ENCODE measurements around the gene PCBP3. TPM values are rescaled to one million over a fixed set of nuclear protein-coding genes. Genes with fewer than 3 reads are reported as not detected.

PCBP3 gene
- total RNA-seq, 4 donors from 2014 or later, result 0.13 to 0.26 TPM; not detected in 2

DNA sequence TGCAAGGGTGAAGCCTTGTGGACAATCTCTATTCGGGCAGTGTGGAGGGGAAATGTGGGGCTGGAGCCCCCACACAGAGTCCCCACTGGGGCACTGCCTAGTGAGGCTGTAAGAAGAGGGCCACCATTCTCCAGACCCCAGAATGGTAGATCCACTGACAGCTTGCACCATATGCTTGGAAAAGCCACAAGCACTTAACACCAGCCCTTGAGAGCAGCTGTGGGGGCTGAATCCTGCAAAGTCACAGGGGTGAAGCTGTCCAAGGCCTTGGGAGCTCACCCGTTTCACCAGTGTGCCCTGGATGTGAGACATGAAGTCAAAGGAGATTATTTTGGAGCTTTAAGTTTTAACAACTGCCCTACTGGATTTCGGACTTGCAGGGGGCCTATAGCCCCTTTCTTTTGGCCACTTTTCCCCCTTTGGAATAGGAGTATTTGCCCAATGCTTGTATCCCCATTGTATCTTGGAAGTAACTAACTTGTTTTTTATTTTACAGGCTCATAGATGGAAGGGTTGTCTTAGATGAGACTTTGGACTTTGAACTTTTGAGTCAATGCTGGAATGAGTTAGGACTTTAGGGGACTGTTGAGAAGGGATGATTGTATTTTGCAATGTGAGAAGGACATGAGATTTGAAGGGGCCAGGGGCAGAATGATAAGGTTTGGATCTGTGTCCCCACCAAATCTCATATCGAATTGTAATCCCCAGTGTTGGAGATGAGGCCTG lies 321.7 kb downstream of the PCBP3 start:
- no peaks in the 10 kb centered on the region for H3K27me3 ChIP-seq
- no peak overlapping the region for H3K27ac ChIP-seq
- ATAC-seq (no peak), DNase-seq (no peak)
- H3K4me3 ChIP-seq, result no peak overlapping the region
- no peaks in the 10 kb centered on the region for H3K4me1 ChIP-seq
- TF ChIP-seq POLR2A (IDR thresholded peaks at IDR 0.05) (no peak), CTCF (IDR thresholded peaks at IDR 0.05 in 4 of 5, conservative IDR thresholded peaks at IDR 0.05 in 1 of 5) (no peak)
- H3K9me3 ChIP-seq, result no peaks in the 10 kb centered on the region
- no peaks in the 10 kb centered on the region for H3K36me3 ChIP-seq
- intact Hi-C loops (cut with DNase I; ENCODE audit: low total_unique reads), result no loop called here
- in situ Hi-C loops (cut with MboI; ENCODE audit: low sequenced_read_pairs in 4 of 4), result loop anchor here in 3 of 4 donors (10.0 to 25.0 kb wide), 2 partner anchors 140 to 147 kb away; no protein-coding TSS in a partner anchor

DNA sequence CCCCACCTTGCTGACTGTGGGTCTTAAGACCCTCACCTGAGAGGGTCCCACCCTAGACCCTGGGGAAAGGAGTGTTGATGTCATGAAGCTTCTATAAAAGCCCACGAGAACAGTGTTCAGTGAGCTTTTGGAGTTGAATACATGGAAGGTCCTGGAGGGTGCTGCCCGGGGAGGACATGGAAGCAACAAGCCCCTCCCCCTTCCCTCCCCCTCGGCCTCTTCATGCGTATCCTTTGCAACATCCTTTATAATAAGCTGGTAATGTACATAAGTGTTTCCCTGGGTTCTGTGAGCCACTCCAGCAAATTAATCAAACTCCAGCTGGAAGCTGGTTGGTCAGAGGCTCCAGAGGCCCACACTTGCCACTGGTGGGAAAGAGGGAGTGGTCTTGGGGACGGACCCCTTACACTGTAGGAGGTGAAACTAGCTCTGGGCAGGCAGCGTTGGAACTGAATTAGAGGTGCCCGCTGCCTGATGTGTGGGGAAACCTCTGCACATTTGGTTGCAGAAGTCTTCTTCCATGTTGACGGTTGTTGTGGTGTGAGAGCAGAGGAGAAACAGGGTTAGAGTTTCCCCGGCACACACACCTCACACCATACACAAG lies 323.4 kb downstream of the PCBP3 start:
- ATAC-seq, result no peak
- TF ChIP-seq POLR2A (IDR thresholded peaks at IDR 0.05), result no peak
- TF ChIP-seq CTCF (IDR thresholded peaks at IDR 0.05 in 4 of 5, conservative IDR thresholded peaks at IDR 0.05 in 1 of 5), result no peak
- Histone ChIP-seq H3K27me3 (no peaks in the 10 kb centered on the region), H3K27ac (no peak overlapping the region), H3K4me3 (no peak overlapping the region), H3K36me3 (no peaks in the 10 kb centered on the region), H3K4me1 (peaks cover under 1 to 5% of the 10 kb centered on the region in 2 donors), H3K9me3 (no peaks in the 10 kb centered on the region)
- in situ Hi-C loops (cut with MboI; ENCODE audit: low sequenced_read_pairs in 4 of 4) (loop anchor here in 3 of 4 donors (10.0 to 25.0 kb wide), 2 partner anchors 138 to 145 kb away; no protein-coding TSS in a partner anchor), intact Hi-C loops (cut with DNase I; ENCODE audit: low total_unique reads) (no loop called here)
- DNase-seq, result no peak

- intact Hi-C loops (cut with DNase I; ENCODE audit: low total_unique reads), result loop anchor here (2.0 to 5.0 kb wide), 4 partner anchors 87 to 257 kb away; partner anchors contain the start of genes COL6A2 and LSS
- no peak for DNase-seq
- Histone ChIP-seq H3K36me3 (no peaks in the 10 kb centered on the region), H3K4me3 (no peak overlapping the region), H3K27ac (no peak overlapping the region), H3K27me3 (peaks cover 18 to 27% (median 22%) of the 10 kb centered on the region in 3 donors), H3K4me1 (peaks cover 23 to 27% of the 10 kb centered on the region in 2 donors), H3K9me3 (no peaks in the 10 kb centered on the region)
- in situ Hi-C loops (cut with MboI; ENCODE audit: low sequenced_read_pairs in 4 of 4), result loop anchor here in 3 of 4 donors (10.0 to 25.0 kb wide), 2 partner anchors 135 to 142 kb away; no protein-coding TSS in a partner anchor
- ATAC-seq, result no peak
- TF ChIP-seq POLR2A (IDR thresholded peaks at IDR 0.05) (no peak), CTCF (IDR thresholded peaks at IDR 0.05 in 4 of 5, conservative IDR thresholded peaks at IDR 0.05 in 1 of 5) (no peak)
Measured at GRCh38 chr21:45969921-45970673, 326.6 kb downstream of the PCBP3 start.

DNA sequence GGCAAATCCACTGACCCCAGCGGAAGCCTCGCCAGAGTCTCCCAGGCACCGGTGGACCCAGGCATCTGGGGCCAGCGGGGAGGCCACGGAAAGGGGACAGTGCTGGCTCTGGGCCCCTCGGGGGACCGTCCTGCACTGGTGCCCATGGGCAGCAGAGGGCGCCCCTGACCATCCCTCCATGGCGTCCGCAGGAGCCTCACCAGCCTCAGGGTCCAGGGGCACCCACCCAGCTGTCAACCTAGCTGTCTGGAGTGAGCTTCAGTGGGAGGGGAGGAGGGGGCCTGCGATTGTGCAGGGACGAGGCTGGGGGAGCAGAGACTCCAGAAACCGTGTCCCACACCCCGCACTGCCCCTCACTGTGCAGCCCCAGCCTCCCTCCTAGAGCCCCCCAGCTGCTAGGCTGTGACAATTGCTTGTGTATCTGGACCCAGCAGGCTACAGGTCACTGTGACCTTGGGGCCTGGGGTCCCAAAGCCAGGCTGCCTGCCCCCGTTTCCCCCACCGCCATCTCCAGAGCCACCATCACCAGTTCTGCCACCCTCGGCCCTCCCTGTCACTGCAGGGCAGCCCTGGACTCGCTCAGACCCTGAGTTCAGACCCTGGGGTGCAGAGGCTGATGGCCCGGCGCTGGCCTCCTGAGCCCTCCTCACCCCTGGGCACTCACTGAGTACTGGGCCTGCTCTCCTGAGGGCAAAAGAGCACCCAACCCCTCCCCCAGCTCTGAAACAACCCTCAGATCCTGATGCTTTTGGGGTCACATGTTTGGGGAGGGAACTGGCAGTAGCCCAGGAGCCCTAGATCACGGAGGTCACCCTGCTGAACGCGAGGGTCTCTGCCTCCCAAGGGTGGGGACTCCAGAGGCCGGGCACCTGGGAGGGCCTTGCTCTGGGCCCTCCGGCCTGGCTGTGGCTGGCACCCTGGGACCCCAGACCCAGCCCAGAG lies 327.4 kb downstream of the PCBP3 start:
- no peak overlapping the region for H3K4me3 ChIP-seq
- no peak for TF ChIP-seq POLR2A (IDR thresholded peaks at IDR 0.05)
- TF ChIP-seq CTCF (IDR thresholded peaks at IDR 0.05 in 4 of 5, conservative IDR thresholded peaks at IDR 0.05 in 1 of 5), result peak; percentile 41 to 89 (median 76)
- in situ Hi-C loops (cut with MboI; ENCODE audit: low sequenced_read_pairs in 4 of 4) (loop anchor here in 2 of 4 donors (25.0 kb wide), 1 partner anchor 141 kb away; no protein-coding TSS in a partner anchor), intact Hi-C loops (cut with DNase I; ENCODE audit: low total_unique reads) (loop anchor here (2.0 to 5.0 kb wide), 4 partner anchors 86 to 256 kb away; partner anchors contain the start of genes COL6A2 and LSS)
- peaks cover 27 to 31% of the 10 kb centered on the region in 2 donors for H3K4me1 ChIP-seq
- H3K27ac ChIP-seq, result peak overlapping the region; percentile 81 to 89 (median 84)
- no peak for ATAC-seq
- DNase-seq, result no peak
- H3K27me3 ChIP-seq, result peaks cover 21 to 30% (median 23%) of the 10 kb centered on the region in 3 donors
- no peaks in the 10 kb centered on the region for H3K36me3 ChIP-seq
- H3K9me3 ChIP-seq, result no peaks in the 10 kb centered on the region

Measured in gastrocnemius medialis (tissue), 4 donors.